H9 (cell line): ENCODE results near the gene PEX10. TPM values are rescaled to one million over a fixed set of nuclear protein-coding genes. Genes with fewer than 3 reads are reported as not detected.

ENCODE experiments used
- DNase-seq: peaks from one replicate; pipeline ENCODE4 v3.0.0-alpha.2; 2017
- H2AFZ ChIP-seq: one replicate; pipeline ENCODE4 v1.6.1; 2013; ENCODE audit warnings: mild to moderate bottlenecking, low read length, control low read depth, moderate library complexity
- H2AK5ac ChIP-seq: 2 replicates; pipeline ENCODE4 v1.6.1; 2013; ENCODE audit warnings: low read length, control low read depth, mixed read lengths; ENCODE audit not compliant: insufficient read length
- H2BK120ac ChIP-seq: one replicate; pipeline ENCODE4 v1.6.1; 2013; ENCODE audit warnings: low read depth, mild to moderate bottlenecking, low read length, control low read depth, inconsistent platforms; ENCODE audit not compliant: poor library complexity, severe bottlenecking
- H2BK12ac ChIP-seq: 2 replicates; pipeline ENCODE4 v1.6.1; 2013; ENCODE audit warnings: low read length, control low read depth, mixed read lengths, low read depth; ENCODE audit not compliant: insufficient read length
- H2BK15ac ChIP-seq: 2 replicates; pipeline ENCODE4 v1.6.1; 2013; ENCODE audit warnings: low read depth, low read length, control low read depth
- H2BK20ac ChIP-seq: one replicate; pipeline ENCODE4 v1.6.1; 2013; ENCODE audit warnings: low read depth, mild to moderate bottlenecking, low read length, control low read depth, inconsistent platforms; ENCODE audit not compliant: poor library complexity, severe bottlenecking
- H2BK5ac ChIP-seq: 2 replicates; pipeline ENCODE4 v1.6.1; 2013; ENCODE audit warnings: low read length, control low read depth, mixed read lengths; ENCODE audit not compliant: insufficient read length
- H3K14ac ChIP-seq: 2 replicates; pipeline ENCODE4 v1.6.1; 2013; ENCODE audit warnings: low read length, control low read depth; ENCODE audit not compliant: insufficient read depth
- H3K18ac ChIP-seq: 2 replicates; pipeline ENCODE4 v1.6.1; 2013; ENCODE audit warnings: low read depth, mild to moderate bottlenecking, mixed read lengths, low read length, control low read depth; ENCODE audit not compliant: insufficient read length
- H3K23ac ChIP-seq: 2 replicates; pipeline ENCODE4 v1.6.1; 2013; ENCODE audit warnings: low read length, control low read depth, mixed read lengths, low read depth; ENCODE audit not compliant: insufficient read length
- H3K23me2 ChIP-seq: 2 replicates; pipeline ENCODE4 v1.6.1; 2013; ENCODE audit warnings: low read depth, mild to moderate bottlenecking, mixed read lengths, low read length, control low read depth; ENCODE audit not compliant: insufficient read length, poor library complexity, severe bottlenecking
- H3K27ac ChIP-seq: 2 replicates; pipeline ENCODE4 v1.5.1; 2013; ENCODE audit warnings: low read length, control low read depth, mixed read lengths, low read depth; ENCODE audit not compliant: insufficient read length
- H3K27me3 ChIP-seq: 2 replicates; pipeline ENCODE4 v1.6.1; 2013; ENCODE audit warnings: low read length, control low read depth, inconsistent platforms; ENCODE audit not compliant: insufficient read depth
- H3K4ac ChIP-seq: 2 replicates; pipeline ENCODE4 v1.6.1; 2013; ENCODE audit warnings: low read depth, mild to moderate bottlenecking, control low read depth, inconsistent platforms, low read length, moderate library complexity
- H3K4me1 ChIP-seq: 2 replicates; pipeline ENCODE4 v1.6.1; 2013; ENCODE audit warnings: low read length, control low read depth, inconsistent platforms; ENCODE audit not compliant: insufficient read depth
- H3K4me2 ChIP-seq: 2 replicates; pipeline ENCODE4 v1.6.1; 2013; ENCODE audit warnings: low read length, control low read depth, mixed read lengths; ENCODE audit not compliant: insufficient read length, insufficient read depth
- H3K56ac ChIP-seq: 2 replicates; pipeline ENCODE4 v1.6.1; 2013; ENCODE audit warnings: low read depth, mild to moderate bottlenecking, mixed read lengths, low read length, control low read depth; ENCODE audit not compliant: insufficient read length
- H3K79me1 ChIP-seq: 2 replicates; pipeline ENCODE4 v1.6.1; 2013; ENCODE audit warnings: low read depth, mild to moderate bottlenecking, moderate library complexity, low read length, control low read depth, inconsistent platforms; ENCODE audit not compliant: insufficient read depth, poor library complexity, severe bottlenecking
- H3K79me2 ChIP-seq: 2 replicates; pipeline ENCODE4 v1.6.1; 2013; ENCODE audit warnings: low read length, control low read depth, inconsistent platforms; ENCODE audit not compliant: insufficient read depth
- H3K9ac ChIP-seq: 2 replicates; pipeline ENCODE4 v1.6.1; 2013; ENCODE audit warnings: low read length, control low read depth, mixed read lengths; ENCODE audit not compliant: insufficient read length; ENCODE audit errors: extremely low read depth
- H3K9me3 ChIP-seq: one replicate; pipeline ENCODE4 v1.6.1; 2013; ENCODE audit warnings: low read depth, low read length, inconsistent platforms; ENCODE audit not compliant: control insufficient read depth
- H3T11ph ChIP-seq: one replicate; pipeline ENCODE4 v1.6.1; 2013; ENCODE audit warnings: mild to moderate bottlenecking, low read length, control low read depth, inconsistent platforms
- H4K20me1 ChIP-seq: one replicate; pipeline ENCODE4 v1.6.1; 2013; ENCODE audit not compliant: control insufficient read depth, insufficient read length, insufficient read depth
- H4K5ac ChIP-seq: 2 replicates; pipeline ENCODE4 v1.6.1; 2013; ENCODE audit warnings: low read depth, mild to moderate bottlenecking, mixed read lengths, low read length, control low read depth; ENCODE audit not compliant: insufficient read length
- H4K8ac ChIP-seq: replicated peaks from 2 replicates; pipeline ENCODE4 v1.6.1; 2013; ENCODE audit warnings: low read length, control low read depth, mixed read lengths, low read depth; ENCODE audit not compliant: insufficient read length
- H4K91ac ChIP-seq: 2 replicates; pipeline ENCODE4 v1.6.1; 2013; ENCODE audit warnings: low read depth, mild to moderate bottlenecking, moderate library complexity, mixed read lengths, low read length, control low read depth; ENCODE audit not compliant: insufficient read length
- H3K27ac Mint-ChIP-seq, 3 experiments: 2 replicates in 2 of 3; 3 replicates in 1 of 3; pipeline ENCODE4 v1.8.0; 2020 to 2021; ENCODE audit warnings: mixed read lengths in 3 of 3, mild to moderate bottlenecking in 1 of 3, moderate library complexity in 1 of 3
- H3K27me3 Mint-ChIP-seq: 2 replicates; pipeline ENCODE4 v1.8.0; 2021; ENCODE audit warnings: low read depth, mild to moderate bottlenecking, moderate library complexity, mixed read lengths
- H3K36me3 Mint-ChIP-seq, 3 experiments: 2 replicates in 2 of 3; 3 replicates in 1 of 3; pipeline ENCODE4 v1.8.0; 2020 to 2021; ENCODE audit warnings: low read depth in 3 of 3, mixed read lengths in 3 of 3; ENCODE audit not compliant: insufficient read depth in 1 of 3
- H3K4me1 Mint-ChIP-seq, 2 experiments: 2 replicates each; pipeline ENCODE4 v1.8.0; 2020; ENCODE audit warnings: mixed read lengths in 2 of 2
- H3K4me3 Mint-ChIP-seq, 2 experiments: 2 replicates in 1 of 2; 3 replicates in 1 of 2; pipeline ENCODE4 v1.8.0; 2020 to 2021; ENCODE audit warnings: mild to moderate bottlenecking in 2 of 2, mixed read lengths in 2 of 2, moderate library complexity in 1 of 2
- H3K9me3 Mint-ChIP-seq, 2 experiments: 2 replicates in 1 of 2; 3 replicates in 1 of 2; pipeline ENCODE4 v1.8.0; 2020; ENCODE audit warnings: mild to moderate bottlenecking in 2 of 2, mixed read lengths in 2 of 2, moderate library complexity in 1 of 2
- WGBS: extraction: QIAGEN DNeasy Blood & Tissue Kit; methylation state at CpG from one replicate; pipeline ENCODE4 v1.1.7; 2013; ENCODE audit warnings: missing lambda C conversion rate, low lambda C conversion rate, mixed read lengths; ENCODE audit not compliant: insufficient read length; ENCODE audit errors: extremely low coverage; 5-methylcytosine and 5-hydroxymethylcytosine counted together
- total RNA-seq: library from RNA; stranded (reverse); gene quantifications from 2 replicates; pipeline ENCODE4 v1.2.1, GENCODE V29; 2021
- TF ChIP-seq, protein P1 (sequence below): fragments of 200-600 bp; sonication (generic); conservative IDR thresholded peaks from 3 replicates; pipeline ENCODE4 v1.8.0; 2021; ENCODE audit warnings: antibody characterized with exemption, mild to moderate bottlenecking

Gene PEX10
- total RNA-seq, 1 experiment from 2014 or later: 34.4 TPM

DNA sequence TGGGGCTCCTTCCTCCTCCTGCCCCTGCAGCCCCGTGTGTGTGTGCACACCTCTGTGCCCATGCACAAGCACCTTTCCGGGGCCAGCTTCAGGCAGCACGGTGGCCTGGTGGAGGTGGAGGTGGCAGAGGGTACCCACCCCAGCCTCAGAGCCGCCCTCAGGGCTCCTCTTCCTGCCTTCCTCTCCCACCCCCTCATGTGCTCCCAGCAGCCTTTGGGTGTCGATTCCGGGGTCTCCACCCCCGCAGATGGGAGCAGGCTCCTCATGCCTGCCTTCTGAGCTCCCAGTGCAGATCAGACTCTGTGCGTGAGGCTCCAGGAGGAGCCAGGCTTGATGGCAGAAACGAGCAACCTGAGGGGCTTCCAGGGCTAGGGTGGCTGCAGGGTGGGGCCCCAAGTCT, 34.5 kb upstream of the PEX10 start:
- H3K27me3 Mint-ChIP-seq: peaks cover 38% of the 10 kb centered on the region
- Histone ChIP-seq H3K9ac (no peak overlapping the region), H3K4me2 (no peak overlapping the region)

More for the DNA sequence above, 34.5 kb upstream of the PEX10 start:
- H3K23me2 ChIP-seq: peaks cover 6% of the 10 kb centered on the region
- no peak overlapping the region for H2BK12ac ChIP-seq
- Mint-ChIP-seq H3K4me1 (peaks cover 3 to 15% of the 10 kb centered on the region in 2 experiments; a peak in 3 of 4 replicates), H3K27ac (no peak overlapping the region), H3K9me3 (no peaks in the 10 kb centered on the region), H3K4me3 (no peak overlapping the region), H3K36me3 (no peaks in the 10 kb centered on the region)
- peaks cover 14% of the 10 kb centered on the region; the same call in 1 of the 2 replicates for H3K27me3 ChIP-seq
- H4K8ac ChIP-seq: no peak overlapping the region
- H2BK20ac ChIP-seq: no peak overlapping the region
- H3K79me1 ChIP-seq: no peaks in the 10 kb centered on the region
- no peaks in the 10 kb centered on the region; the same call in 1 of the 2 replicates for H3K4me1 ChIP-seq
- no CpG with 5 or more reads among the region's 9 CpGs for WGBS
- H3K14ac ChIP-seq: peak overlapping the region; percentile 29
- no peak overlapping the region for H3K4ac ChIP-seq
- no peak overlapping the region for H2AFZ ChIP-seq
- no peaks in the 10 kb centered on the region for H3K9me3 ChIP-seq
- H3K79me2 ChIP-seq: no peaks in the 10 kb centered on the region
- H4K20me1 ChIP-seq: no peaks in the 10 kb centered on the region
- H3K56ac ChIP-seq: no peak overlapping the region
- no peak overlapping the region for H2BK15ac ChIP-seq
- TF ChIP-seq, protein P1, sequence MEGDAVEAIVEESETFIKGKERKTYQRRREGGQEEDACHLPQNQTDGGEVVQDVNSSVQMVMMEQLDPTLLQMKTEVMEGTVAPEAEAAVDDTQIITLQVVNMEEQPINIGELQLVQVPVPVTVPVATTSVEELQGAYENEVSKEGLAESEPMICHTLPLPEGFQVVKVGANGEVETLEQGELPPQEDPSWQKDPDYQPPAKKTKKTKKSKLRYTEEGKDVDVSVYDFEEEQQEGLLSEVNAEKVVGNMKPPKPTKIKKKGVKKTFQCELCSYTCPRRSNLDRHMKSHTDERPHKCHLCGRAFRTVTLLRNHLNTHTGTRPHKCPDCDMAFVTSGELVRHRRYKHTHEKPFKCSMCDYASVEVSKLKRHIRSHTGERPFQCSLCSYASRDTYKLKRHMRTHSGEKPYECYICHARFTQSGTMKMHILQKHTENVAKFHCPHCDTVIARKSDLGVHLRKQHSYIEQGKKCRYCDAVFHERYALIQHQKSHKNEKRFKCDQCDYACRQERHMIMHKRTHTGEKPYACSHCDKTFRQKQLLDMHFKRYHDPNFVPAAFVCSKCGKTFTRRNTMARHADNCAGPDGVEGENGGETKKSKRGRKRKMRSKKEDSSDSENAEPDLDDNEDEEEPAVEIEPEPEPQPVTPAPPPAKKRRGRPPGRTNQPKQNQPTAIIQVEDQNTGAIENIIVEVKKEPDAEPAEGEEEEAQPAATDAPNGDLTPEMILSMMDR: no peak
- H3T11ph ChIP-seq: no peak overlapping the region
- H3K18ac ChIP-seq: no peak overlapping the region
- no peak overlapping the region for H2BK120ac ChIP-seq
- no peak overlapping the region for H4K5ac ChIP-seq
- DNase-seq: no peak
- no peak overlapping the region for H3K27ac ChIP-seq
- H2AK5ac ChIP-seq: no peak overlapping the region
- H2BK5ac ChIP-seq: no peak overlapping the region
- H3K23ac ChIP-seq: no peak overlapping the region
- H4K91ac ChIP-seq: no peak overlapping the region
